Stimulated activated effector memory CD8-positive, alpha-beta T cell treated with anti-CD3 and anti-CD28 coated beads, Interleukin-12 subunit alpha, Interleukin-12 subunit beta, amount 100 ng/mL, for 72 hours (primary cell): ENCODE measurements around the gene TNFSF12.

ENCODE experiments used
- ATAC-seq: fragments of 150-1000 bp; cut with Tn5 transposase; 2 replicates; pipeline ENCODE4 v1.10.0; 2021
- DNase-seq, 2 donors: peaks; one replicate each; pipeline ENCODE4 v3.0.0; 2021 to 2022; ENCODE audit warnings: low spot score in 2 of 2
- H3K27ac Mint-ChIP-seq: one replicate; pipeline ENCODE4 v1.8.0; 2022; ENCODE audit warnings: mild to moderate bottlenecking, mixed read lengths
- H3K36me3 Mint-ChIP-seq: one replicate; pipeline ENCODE4 v1.8.0; 2022; ENCODE audit warnings: mild to moderate bottlenecking, mixed read lengths
- H3K4me1 Mint-ChIP-seq: one replicate; pipeline ENCODE4 v1.8.0; 2022; ENCODE audit warnings: mixed read lengths
- H3K4me3 Mint-ChIP-seq: one replicate; pipeline ENCODE4 v1.8.0; 2022; ENCODE audit warnings: mild to moderate bottlenecking, mixed read lengths
- H3K9me3 Mint-ChIP-seq: one replicate; pipeline ENCODE4 v1.8.0; 2022; ENCODE audit warnings: mixed read lengths

Gene TNFSF12

DNA sequence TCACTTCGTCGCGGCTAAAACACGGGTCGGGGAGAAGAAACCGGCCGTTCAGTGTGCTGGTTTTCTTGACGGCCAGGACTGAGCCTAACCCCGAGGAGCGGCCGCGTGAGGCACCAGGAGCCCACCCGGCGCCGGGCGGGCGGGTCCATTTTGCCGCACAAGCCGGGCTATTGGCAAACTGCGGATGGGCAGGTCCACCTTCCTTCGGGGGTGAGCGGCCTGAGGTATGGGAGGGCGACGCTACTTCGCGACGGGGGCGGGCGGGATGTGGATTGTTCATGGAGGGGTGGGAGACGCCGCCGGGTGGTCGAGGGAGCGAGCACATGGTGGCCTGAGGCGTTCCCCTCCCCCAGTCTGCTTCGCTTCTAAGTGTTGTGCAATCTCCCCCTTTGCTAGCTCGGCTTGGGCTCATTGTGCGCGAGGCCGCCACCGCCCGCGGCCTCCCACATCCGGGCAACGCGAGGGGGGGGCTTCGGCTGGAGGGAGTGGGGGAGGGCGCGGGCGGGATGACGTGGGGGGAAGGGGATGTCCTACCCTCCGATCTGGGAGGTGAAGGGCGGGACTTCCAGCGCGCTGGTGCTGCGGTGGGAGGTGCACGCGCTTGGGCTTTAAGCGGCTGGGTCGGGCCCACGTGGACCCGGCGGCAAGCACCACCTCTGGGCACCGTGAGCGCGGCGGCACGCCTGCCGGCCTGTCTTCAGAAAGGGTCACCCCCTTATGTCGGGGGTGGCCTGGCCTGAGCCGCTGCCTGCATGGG lies 24.6 kb downstream of the TNFSF12 start:
- Mint-ChIP-seq H3K9me3 (no peaks in the 10 kb centered on the region), H3K36me3 (peaks cover 99% of the 10 kb centered on the region), H3K27ac (peak overlapping the region; percentile 100), H3K4me1 (peaks cover 74% of the 10 kb centered on the region), H3K4me3 (peak overlapping the region; percentile 94)
- ATAC-seq (peak; percentile 59), DNase-seq (peak; percentile 76 to 91)

DNA sequence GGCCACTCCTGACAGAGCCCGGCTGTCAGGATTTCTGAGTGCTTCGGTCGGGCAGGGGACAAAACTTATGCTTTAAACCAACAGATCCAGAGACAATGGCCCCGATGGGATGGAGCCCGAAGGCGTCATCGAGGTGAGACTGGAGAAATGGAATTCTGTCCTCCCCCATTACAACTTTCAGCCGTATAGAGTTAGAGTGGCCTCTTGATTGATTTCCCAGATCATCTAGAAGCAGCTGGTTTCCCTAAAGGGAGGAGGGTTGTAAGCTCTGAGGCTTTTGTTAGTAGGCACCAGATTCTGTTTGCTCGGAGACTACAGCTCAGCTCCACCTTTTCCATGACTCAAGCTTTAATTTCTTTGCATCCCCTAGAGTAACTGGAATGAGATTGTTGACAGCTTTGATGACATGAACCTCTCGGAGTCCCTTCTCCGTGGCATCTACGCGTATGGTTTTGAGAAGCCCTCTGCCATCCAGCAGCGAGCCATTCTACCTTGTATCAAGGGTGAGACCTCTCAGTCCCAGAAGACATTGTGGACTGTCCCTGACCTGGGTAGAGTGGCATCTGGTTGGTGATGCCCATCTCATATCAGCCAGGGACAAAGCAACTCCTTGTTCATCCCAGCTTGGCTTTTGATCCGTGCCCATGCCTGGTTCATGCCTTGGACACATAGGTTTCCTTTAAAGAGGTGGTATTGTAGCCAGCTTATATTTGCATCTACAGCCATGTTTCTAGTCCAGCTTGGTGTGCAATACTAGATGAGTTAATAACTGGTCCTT lies 25.5 kb downstream of the TNFSF12 start:
- peaks cover 82% of the 10 kb centered on the region for H3K4me1 Mint-ChIP-seq
- peak overlapping the region; percentile 100 for H3K27ac Mint-ChIP-seq
- ATAC-seq, result no peak
- no peak for DNase-seq
- peaks cover 99% of the 10 kb centered on the region for H3K36me3 Mint-ChIP-seq
- peak overlapping the region; percentile 94 for H3K4me3 Mint-ChIP-seq
- no peaks in the 10 kb centered on the region for H3K9me3 Mint-ChIP-seq

DNA sequence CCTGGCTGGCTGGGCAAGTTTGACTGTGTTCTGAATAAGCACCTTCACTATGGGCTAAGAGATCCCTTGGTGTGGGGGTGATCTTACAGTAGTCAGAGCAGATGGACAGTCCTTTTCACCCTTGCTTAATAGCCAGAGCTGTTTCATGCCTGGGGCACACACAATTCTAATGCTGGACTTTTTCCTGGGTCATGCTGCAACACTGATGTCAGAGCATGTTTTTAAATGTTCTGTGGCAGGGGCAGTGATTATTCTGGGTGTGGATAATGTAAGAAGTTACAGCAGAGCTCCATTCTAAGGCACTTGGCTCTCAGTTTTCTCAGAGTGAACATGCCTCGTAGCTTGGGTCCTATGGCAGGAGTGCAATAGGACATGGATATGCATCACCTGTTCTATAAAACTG lies 26.6 kb downstream of the TNFSF12 start:
- no peaks in the 10 kb centered on the region for H3K9me3 Mint-ChIP-seq
- H3K27ac Mint-ChIP-seq, result peak overlapping the region; percentile 100

DNA sequence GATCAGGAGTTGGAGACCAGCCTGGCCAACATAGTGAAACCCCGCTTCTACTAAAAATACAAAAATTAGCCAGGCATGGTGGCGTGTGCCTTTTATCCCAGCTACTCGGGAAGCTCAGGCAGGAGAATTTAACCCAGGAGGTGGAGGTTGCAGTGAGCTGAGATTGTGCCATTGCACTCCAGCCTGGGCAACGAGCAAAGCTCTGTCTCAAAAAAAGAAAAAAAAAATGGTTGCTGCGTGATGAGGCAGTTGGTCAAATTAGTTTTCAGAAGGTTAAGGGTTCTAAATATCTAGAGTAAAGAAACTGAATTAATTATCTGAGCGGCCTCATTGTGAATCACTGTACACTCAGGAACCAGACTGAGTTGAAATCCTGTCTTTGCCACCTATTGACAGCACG lies 27.1 kb downstream of the TNFSF12 start:
- H3K9me3 Mint-ChIP-seq, result no peaks in the 10 kb centered on the region
- ATAC-seq, result no peak
- H3K4me1 Mint-ChIP-seq, result peaks cover 95% of the 10 kb centered on the region
- peak overlapping the region; percentile 100 for H3K27ac Mint-ChIP-seq
- no peak for DNase-seq
- peaks cover 97% of the 10 kb centered on the region for H3K36me3 Mint-ChIP-seq
- H3K4me3 Mint-ChIP-seq, result peak overlapping the region; percentile 94

More for the DNA sequence above, 26.6 kb downstream of the TNFSF12 start:
- H3K4me3 Mint-ChIP-seq, result peak overlapping the region; percentile 94
- H3K4me1 Mint-ChIP-seq, result peaks cover 93% of the 10 kb centered on the region
- ATAC-seq (no peak), DNase-seq (no peak)
- H3K36me3 Mint-ChIP-seq, result peaks cover 97% of the 10 kb centered on the region

DNA sequence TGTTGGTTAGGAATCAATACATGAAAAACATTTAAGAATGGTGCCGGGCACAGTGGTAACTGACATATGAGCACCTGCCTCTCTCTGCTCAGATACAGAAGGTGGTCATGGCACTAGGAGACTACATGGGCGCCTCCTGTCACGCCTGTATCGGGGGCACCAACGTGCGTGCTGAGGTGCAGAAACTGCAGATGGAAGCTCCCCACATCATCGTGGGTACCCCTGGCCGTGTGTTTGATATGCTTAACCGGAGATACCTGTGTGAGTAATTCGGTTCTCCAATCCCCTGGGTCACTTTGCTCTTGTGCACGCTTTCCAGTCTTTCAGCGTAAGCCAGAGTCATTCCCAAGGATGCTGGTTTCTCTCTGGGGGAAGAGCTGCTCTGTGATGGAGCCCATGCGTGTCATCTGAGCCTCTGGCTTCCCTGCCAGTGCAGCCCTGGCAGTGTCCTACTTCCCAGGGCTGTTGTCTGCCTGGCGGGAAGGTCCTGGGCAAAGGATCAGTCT lies 27.6 kb downstream of the TNFSF12 start:
- Mint-ChIP-seq H3K9me3 (no peaks in the 10 kb centered on the region), H3K36me3 (peaks cover 97% of the 10 kb centered on the region), H3K4me1 (peaks cover 95% of the 10 kb centered on the region), H3K4me3 (peak overlapping the region; percentile 94), H3K27ac (peak overlapping the region; percentile 100)
- DNase-seq (peak in 1 of 2 donors; percentile 55), ATAC-seq (no peak)

DNA sequence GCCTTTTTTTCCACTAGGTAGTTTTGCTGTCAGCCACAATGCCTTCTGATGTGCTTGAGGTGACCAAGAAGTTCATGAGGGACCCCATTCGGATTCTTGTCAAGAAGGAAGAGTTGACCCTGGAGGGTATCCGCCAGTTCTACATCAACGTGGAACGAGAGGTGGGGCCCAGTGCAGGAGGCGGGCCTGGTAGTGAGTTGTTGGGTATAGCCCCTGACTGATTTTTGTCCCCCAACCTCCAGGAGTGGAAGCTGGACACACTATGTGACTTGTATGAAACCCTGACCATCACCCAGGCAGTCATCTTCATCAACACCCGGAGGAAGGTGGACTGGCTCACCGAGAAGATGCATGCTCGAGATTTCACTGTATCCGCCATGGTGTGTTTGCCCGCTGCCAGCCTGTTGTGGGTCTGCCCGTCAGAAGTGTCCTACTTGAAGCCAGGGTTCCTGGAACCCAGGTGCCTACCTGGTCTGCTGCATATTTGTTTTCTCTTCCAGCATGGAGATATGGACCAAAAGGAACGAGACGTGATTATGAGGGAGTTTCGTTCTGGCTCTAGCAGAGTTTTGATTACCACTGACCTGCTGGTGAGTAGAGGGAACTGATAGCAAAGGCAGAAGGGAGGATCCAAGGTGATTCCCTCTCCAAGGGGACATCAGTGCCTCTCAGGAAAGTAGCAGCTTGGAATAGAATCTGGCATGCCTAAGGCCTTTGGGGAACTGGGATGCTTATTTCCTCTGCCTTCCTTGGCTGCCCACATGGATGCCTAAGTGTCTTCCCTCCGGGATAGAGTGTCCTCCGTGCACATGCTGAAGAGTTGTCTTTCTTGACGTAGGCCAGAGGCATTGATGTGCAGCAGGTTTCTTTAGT lies 28.7 kb downstream of the TNFSF12 start:
- Mint-ChIP-seq H3K4me1 (peaks cover 92% of the 10 kb centered on the region), H3K36me3 (peaks cover 94% of the 10 kb centered on the region), H3K27ac (peak overlapping the region; percentile 100), H3K9me3 (no peaks in the 10 kb centered on the region), H3K4me3 (peak overlapping the region; percentile 94)
- DNase-seq (no peak), ATAC-seq (no peak)

DNA sequence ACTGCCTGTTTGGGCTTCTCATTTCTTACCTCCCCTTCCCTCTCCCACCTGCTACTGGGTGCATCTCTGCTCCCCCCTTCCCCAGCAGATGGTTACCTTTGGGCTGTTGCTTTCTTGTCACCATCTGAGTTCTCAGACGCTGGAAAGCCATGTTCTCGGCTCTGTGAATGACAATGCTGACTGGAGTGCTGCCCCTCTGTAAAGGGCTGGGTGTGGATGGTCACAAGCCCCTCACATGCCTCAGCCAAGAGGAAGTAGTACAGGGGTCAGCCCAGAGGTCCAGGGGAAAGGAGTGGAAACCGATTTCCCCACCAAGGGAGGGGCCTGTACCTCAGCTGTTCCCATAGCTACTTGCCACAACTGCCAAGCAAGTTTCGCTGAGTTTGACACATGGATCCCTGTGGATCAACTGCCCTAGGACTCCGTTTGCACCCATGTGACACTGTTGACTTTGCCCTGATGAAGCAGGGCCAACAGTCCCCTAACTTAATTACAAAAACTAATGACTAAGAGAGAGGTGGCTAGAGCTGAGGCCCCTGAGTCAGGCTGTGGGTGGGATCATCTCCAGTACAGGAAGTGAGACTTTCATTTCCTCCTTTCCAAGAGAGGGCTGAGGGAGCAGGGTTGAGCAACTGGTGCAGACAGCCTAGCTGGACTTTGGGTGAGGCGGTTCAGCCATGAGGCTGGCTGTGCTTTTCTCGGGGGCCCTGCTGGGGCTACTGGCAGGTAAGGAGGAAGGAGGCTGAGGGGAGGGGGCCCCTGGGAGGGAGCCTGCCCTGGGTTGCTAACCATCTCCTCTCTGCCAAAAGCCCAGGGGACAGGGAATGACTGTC lies 30.4 kb downstream of the TNFSF12 start, which contains the start of gene CD68:
Gene CD68 (plus strand): TSS at position 638 of the 833 bp plus-strand sequence. CDS start 40 bp downstream, at position 678.
- DNase-seq (peak; percentile 53 to 85), ATAC-seq (peak; percentile 80)
- H3K4me1 Mint-ChIP-seq, result peaks cover 85% of the 10 kb centered on the region
- H3K36me3 Mint-ChIP-seq, result peaks cover 90% of the 10 kb centered on the region
- H3K4me3 Mint-ChIP-seq, result peak within 1 kb of the TSS; percentile 93
- H3K9me3 Mint-ChIP-seq, result no peaks in the 10 kb centered on the region
- H3K27ac Mint-ChIP-seq, result peak within 1 kb of the TSS; percentile 97

DNA sequence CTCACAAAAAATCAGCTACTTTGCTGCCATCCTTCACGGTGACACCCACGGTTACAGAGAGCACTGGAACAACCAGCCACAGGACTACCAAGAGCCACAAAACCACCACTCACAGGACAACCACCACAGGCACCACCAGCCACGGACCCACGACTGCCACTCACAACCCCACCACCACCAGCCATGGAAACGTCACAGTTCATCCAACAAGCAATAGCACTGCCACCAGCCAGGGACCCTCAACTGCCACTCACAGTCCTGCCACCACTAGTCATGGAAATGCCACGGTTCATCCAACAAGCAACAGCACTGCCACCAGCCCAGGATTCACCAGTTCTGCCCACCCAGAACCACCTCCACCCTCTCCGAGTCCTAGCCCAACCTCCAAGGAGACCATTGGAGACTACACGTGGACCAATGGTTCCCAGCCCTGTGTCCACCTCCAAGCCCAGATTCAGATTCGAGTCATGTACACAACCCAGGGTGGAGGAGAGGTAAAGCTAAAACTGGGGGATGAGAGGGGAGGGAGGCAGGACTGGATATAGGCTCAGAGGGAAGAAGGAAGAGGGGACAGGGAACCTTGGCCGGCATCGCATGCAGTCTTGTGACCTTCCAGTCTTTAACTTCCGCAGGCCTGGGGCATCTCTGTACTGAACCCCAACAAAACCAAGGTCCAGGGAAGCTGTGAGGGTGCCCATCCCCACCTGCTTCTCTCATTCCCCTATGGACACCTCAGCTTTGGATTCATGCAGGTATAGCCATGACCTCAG lies 31.2 kb downstream of the TNFSF12 start:
- Mint-ChIP-seq H3K9me3 (no peaks in the 10 kb centered on the region), H3K4me3 (peak overlapping the region; percentile 93), H3K4me1 (peaks cover 85% of the 10 kb centered on the region), H3K27ac (peak overlapping the region; percentile 97), H3K36me3 (peaks cover 90% of the 10 kb centered on the region)
- peak; percentile 2 for ATAC-seq
- no peak for DNase-seq

DNA sequence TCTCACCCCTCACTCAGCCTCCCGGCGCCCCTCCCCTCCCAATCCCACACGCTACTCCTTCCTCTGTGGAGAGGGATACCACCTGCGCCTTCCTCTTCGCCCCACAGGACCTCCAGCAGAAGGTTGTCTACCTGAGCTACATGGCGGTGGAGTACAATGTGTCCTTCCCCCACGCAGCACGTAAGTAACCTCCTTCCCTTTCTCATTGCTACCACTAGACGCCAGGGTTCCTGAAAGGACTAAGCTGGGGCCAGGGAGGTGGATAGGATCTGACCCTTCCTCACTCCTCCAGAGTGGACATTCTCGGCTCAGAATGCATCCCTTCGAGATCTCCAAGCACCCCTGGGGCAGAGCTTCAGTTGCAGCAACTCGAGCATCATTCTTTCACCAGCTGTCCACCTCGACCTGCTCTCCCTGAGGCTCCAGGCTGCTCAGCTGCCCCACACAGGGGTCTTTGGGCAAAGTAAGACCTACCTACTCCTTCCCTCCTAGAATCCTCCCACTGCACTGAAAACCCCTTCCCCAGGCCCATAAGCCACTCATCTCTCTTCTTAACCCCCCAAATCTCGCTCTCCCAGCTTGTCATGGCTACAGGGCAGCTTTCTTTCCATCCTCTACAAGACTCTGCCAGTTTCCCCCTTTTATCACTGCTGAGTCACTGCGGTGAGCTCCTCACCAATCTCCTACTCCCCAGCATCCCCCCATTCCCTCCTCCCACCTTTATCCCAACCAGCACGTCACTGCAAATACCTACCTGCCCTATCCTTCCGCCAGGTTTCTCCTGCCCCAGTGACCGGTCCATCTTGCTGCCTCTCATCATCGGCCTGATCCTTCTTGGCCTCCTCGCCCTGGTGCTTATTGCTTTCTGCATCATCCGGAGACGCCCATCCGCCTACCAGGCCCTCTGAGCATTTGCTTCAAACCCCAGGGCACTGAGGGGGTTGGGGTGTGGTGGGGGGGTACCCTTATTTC lies 32.0 kb downstream of the TNFSF12 start:
- Mint-ChIP-seq H3K27ac (peak overlapping the region; percentile 97), H3K4me3 (peak overlapping the region; percentile 93), H3K9me3 (no peaks in the 10 kb centered on the region), H3K36me3 (peaks cover 85% of the 10 kb centered on the region), H3K4me1 (peaks cover 84% of the 10 kb centered on the region)
- ATAC-seq (no peak), DNase-seq (peak in 1 of 2 donors; percentile 51)

DNA sequence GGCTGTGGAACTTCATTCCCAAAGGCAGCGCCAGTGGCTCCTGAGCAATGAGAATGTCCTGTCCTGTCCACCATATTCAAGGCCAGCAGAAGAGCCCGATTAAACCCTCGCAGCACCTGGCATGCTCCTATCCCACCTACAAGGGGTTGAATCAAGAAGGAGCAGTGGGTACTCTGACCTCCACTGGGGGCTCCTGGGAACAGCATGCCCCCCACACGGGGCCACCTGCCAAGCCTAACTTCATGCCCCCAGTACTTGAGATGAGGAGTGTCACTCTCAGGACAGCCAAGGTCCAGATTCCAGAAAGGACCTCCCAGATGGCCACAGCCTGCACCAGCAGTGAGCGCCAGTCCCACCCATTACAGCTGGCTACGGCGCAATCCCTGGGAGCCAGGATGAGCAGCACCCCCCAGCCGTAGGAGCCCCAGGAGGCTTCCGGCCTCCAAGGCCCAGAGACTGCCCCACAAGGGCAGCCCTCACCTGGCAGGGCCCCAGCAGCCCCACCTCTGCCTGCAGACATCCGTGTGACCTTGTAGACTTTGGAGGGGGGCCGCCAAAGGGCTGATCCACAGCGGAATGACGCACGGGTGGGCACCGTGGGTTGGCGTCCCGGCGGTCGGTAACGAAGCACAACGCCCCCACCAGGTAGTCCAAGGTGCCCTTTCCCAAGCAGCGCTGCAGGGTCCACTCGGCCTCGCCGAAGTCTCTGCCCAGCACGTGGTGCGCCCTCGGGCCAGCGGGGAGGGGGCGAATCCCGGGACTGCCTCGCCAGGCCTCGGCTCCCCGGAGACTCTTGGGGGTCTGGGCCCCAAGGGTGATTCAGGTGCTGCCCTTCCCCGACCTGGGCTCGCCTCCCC lies 33.8 kb downstream of the TNFSF12 start:
- H3K36me3 Mint-ChIP-seq, result peaks cover 79% of the 10 kb centered on the region
- peaks cover 75% of the 10 kb centered on the region for H3K4me1 Mint-ChIP-seq
- H3K9me3 Mint-ChIP-seq, result no peaks in the 10 kb centered on the region
- H3K4me3 Mint-ChIP-seq, result peak overlapping the region; percentile 93
- ATAC-seq, result no peak
- peak in 1 of 2 donors; percentile 53 for DNase-seq
- peak overlapping the region; percentile 97 for H3K27ac Mint-ChIP-seq

DNA sequence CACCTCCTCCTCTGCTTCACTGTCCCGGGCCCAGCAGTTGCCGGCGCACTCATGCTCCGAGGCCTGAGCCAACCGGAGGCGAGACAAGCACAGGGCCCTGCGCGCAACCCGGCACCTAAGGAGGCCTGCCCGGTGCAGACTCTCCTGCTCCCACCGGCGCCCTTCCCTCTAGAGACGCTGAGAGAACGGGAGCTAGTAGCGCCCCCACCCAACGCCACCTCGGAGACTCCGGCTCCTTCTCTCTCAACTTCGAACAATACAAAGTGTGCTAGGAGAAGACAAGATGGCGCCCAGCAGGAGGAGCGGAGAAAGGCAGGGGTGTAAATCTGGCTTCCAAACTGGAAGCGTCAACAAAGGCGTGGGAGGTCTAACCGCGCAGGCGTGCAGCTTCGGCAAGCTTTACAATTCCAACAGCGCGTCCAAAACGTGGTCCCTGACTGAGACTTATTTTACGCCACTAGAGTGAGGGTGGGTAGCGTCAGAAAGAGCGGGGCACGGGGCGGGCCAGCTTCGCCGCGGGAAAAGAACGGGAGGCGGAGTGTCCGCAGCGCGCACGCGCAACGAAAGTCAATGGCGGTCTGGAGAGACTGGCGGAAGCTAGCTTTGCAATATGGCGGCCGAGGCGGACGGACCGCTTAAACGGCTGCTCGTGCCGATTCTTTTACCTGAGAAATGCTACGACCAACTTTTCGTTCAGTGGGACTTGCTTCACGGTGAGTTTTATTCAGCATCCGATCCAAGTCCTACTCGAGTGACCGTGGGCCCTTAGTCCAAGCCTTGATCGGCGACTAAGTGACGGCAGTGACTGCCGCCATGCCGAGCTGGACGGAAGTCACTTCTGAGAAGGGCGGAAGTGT lies 34.6 kb downstream of the TNFSF12 start, which contains the start of gene MPDU1:
Gene MPDU1 (plus strand): TSS at position 600 of the 857 bp plus-strand sequence. CDS start 11 bp downstream, at position 611.
- H3K27ac Mint-ChIP-seq, result peak within 1 kb of the TSS; percentile 97
- peaks cover 79% of the 10 kb centered on the region for H3K36me3 Mint-ChIP-seq
- peak within 1 kb of the TSS; percentile 93 for H3K4me3 Mint-ChIP-seq
- H3K9me3 Mint-ChIP-seq, result no peaks in the 10 kb centered on the region
- DNase-seq (peak; percentile 87 to 97), ATAC-seq (peak; percentile 84)
- peaks cover 66% of the 10 kb centered on the region for H3K4me1 Mint-ChIP-seq
